IPS-20b (cell line): ENCODE measurements around the gene ACCSL.

Source experiments
- H3K27ac ChIP-seq: one replicate; pipeline ENCODE4 v1.5.1; 2013; ENCODE audit warnings: low read length
- H3K27me3 ChIP-seq: 2 replicates; pipeline ENCODE4 v1.6.1; 2013; ENCODE audit warnings: mild to moderate bottlenecking, low read length, inconsistent platforms; ENCODE audit not compliant: insufficient read depth
- H3K36me3 ChIP-seq: 2 replicates; pipeline ENCODE4 v1.6.1; 2013; ENCODE audit warnings: low read depth, mild to moderate bottlenecking, inconsistent platforms, low read length, moderate library complexity; ENCODE audit not compliant: insufficient read depth
- H3K4me1 ChIP-seq: 2 replicates; pipeline ENCODE4 v1.6.1; 2013; ENCODE audit warnings: mild to moderate bottlenecking, control low read depth, inconsistent platforms, low read length, moderate library complexity; ENCODE audit not compliant: insufficient read depth
- H3K4me3 ChIP-seq: 2 replicates; pipeline ENCODE4 v1.5.1; 2013; ENCODE audit warnings: mild to moderate bottlenecking, low read length, inconsistent platforms
- H3K9ac ChIP-seq: 2 replicates; pipeline ENCODE4 v1.6.1; 2013; ENCODE audit warnings: low read depth, mild to moderate bottlenecking, inconsistent platforms, low read length, moderate library complexity
- H3K9me3 ChIP-seq: 2 replicates; pipeline ENCODE4 v1.6.1; 2013; ENCODE audit warnings: mild to moderate bottlenecking, low read depth, low read length, inconsistent platforms; ENCODE audit not compliant: insufficient read depth

Gene ACCSL

DNA sequence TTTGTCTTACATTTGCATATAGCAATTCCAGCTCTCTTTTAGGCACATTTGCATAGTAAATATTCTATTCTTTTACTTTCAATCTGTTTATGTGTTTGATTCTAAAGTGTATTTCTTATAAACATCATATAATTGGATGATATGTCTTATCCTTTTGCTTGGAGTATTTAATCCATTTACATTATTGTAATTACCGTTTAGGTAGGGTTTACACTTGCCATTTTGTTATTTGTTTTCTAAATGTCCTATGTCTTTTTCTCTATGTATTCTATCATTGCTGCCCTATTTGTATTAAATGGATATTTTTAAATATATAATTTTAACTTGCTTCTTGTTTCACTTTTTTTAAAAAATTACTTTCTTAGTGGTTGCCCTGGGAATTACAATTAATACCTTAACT is 22.8 kb upstream of the ACCSL start:
- peaks cover 6% of the 10 kb centered on the region for H3K9me3 ChIP-seq
- peaks cover under 1% of the 10 kb centered on the region; the same call in 1 of the 2 replicates for H3K4me1 ChIP-seq
- H3K27ac ChIP-seq, result no peak overlapping the region

DNA sequence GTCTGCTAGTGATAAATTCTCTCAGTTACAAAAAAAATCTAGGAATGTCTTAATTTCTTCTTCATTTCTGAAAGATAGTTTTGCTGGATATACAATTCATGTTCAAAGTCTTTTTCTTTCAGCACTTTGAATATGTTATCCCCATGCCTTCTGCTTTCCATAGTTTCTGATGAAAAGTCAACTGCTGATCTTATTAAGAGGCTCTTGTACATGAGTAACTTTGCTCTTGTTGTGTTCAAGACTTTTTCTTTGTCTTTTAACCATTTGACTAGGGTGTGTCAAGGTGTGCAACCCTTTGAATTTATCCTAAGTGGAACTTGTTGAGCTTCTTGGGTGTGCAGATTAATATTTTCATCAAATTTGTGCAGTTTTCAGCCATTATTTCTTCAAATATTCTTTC is 22.1 kb upstream of the ACCSL start:
- peaks cover 7% of the 10 kb centered on the region; the same call in 1 of the 2 replicates for H3K4me1 ChIP-seq
- peaks cover 6% of the 10 kb centered on the region for H3K9me3 ChIP-seq
- H3K27me3 ChIP-seq, result no peaks in the 10 kb centered on the region
- H3K36me3 ChIP-seq, result no peaks in the 10 kb centered on the region
- no peak overlapping the region for H3K4me3 ChIP-seq
- no peak overlapping the region for H3K27ac ChIP-seq
- no peak overlapping the region for H3K9ac ChIP-seq

More for the DNA sequence above, 22.8 kb upstream of the ACCSL start:
- Histone ChIP-seq H3K27me3 (no peaks in the 10 kb centered on the region), H3K36me3 (no peaks in the 10 kb centered on the region), H3K4me3 (no peak overlapping the region), H3K9ac (no peak overlapping the region)

DNA sequence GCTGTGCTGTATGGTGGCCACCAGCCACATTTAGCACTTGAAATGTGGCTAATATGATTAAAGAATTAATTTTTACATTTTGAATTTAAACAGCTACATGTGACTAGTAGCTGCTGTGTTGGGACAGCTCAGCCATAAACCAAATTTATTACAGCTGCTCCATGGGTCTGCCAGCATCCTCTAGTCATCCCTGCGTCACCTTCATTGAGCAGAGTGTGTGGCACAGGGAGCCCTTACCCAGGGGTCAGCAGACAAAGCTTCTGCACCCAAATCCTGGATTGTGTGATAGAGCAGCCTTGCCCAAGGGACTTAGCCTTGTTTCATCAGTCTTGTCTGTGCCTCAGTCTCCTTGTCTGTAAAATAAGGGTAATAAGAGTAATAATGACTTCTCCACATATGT is 19.4 kb upstream of the ACCSL start:
- Histone ChIP-seq H3K9ac (no peak overlapping the region), H3K4me1 (peaks cover 7% of the 10 kb centered on the region; the same call in 1 of the 2 replicates), H3K27ac (no peak overlapping the region), H3K36me3 (no peaks in the 10 kb centered on the region), H3K9me3 (no peaks in the 10 kb centered on the region), H3K27me3 (no peaks in the 10 kb centered on the region), H3K4me3 (no peak overlapping the region)

DNA sequence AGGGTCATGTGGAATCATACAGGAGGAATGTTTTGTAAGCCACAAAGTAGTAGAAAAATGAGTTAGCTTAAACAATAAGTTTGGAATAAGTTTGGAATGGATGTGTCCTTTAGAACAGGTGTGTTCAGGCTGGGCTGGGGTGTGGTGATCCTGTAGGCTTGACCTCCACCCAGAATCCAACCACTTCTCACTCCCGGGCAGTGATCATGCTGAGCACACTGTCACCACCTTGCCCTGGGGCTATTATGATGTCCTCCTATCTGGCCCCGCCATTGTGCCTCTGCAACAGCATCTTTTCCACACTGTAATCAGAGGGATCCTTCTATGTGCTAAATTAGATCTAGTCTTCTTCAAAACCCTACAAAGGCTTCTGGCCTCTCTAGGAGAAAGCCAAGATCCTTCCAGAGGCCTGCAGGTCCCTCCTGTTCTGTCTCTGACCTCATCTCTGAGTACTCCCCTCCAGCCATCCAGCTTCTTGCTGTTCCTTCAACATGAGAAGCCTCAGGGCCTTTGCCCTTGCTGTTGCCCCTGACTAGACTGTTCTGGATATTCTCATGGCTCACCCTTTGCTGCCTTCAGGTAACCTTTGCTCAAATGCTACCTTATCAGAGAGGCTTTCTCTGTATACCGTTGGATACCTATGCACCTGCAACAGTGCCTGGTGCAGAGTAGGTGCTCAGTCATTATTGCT is 18.8 kb upstream of the ACCSL start:
- Histone ChIP-seq H3K27me3 (no peaks in the 10 kb centered on the region), H3K4me3 (no peak overlapping the region), H3K9me3 (no peaks in the 10 kb centered on the region), H3K9ac (no peak overlapping the region), H3K36me3 (no peaks in the 10 kb centered on the region), H3K4me1 (peaks cover 7% of the 10 kb centered on the region; the same call in 1 of the 2 replicates), H3K27ac (no peak overlapping the region)

DNA sequence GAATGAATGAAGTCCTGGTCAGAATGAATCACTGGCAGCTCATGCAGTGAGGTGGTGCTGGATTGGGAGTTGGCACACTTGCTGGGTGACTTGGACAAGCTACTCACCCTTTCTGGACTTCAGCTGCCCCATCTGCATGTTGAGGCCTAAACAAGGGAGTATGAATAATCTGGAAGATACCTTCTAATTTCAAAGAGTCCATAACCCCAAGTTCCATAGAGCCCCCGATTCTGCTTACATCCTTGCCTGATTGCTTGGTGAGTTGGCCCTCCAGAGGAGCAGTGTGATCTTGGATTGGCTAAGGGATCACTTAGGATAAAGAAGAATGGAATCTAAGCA is 18.3 kb upstream of the ACCSL start:
- no peaks in the 10 kb centered on the region for H3K27me3 ChIP-seq
- no peaks in the 10 kb centered on the region for H3K9me3 ChIP-seq
- H3K4me3 ChIP-seq, result no peak overlapping the region
- H3K27ac ChIP-seq, result no peak overlapping the region
- H3K9ac ChIP-seq, result no peak overlapping the region
- no peaks in the 10 kb centered on the region for H3K36me3 ChIP-seq
- peaks cover 7% of the 10 kb centered on the region; the same call in 1 of the 2 replicates for H3K4me1 ChIP-seq

DNA sequence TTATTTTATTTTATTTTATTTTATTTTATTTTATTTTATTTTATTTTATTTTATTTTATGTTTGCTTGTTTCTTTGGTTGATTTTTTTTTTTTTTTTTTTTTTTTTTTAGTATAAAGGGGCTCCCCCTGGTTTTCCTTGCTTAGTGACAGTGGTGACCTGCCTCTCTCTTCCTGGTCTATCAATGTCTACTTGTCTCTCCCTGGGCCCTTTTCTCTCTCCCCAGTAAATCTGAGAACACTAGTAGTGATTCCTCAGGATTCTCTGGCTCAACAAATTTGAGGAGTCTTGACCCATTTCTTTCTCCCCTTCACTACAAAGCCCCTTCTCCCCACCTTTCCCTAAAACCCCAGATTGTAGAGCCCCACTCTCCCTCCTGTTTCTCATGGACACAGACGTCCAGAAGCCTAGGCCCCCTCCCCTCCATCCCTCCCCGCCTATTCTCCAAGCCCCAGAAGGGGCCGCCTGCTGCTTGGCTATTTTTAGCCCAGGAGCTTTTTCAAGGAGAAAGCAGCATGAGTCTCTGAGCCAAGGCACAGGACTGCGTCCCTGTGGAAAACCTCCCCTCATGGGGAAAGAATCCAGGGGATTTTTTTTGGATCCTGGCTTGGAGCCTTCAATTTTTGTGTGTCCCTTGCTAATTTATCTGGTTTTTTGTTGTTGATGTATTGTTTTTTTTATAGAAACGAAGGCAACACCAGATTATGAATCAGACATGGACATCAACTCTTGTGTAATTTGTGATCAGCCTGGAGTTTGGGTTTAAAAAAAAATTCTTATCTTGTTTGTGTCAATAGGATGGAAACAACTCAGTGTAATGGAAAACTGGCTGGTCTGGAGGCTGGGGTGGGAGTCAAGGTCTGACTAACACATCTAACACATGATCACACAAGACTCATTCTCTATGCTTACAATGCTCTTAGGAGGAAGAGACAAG is 17.5 kb upstream of the ACCSL start:
- Histone ChIP-seq H3K4me3 (peak overlapping the region; percentile 35; the same call in 1 of the 2 replicates), H3K36me3 (no peaks in the 10 kb centered on the region), H3K27ac (no peak overlapping the region), H3K4me1 (peaks cover 7% of the 10 kb centered on the region; the same call in 1 of the 2 replicates), H3K27me3 (no peaks in the 10 kb centered on the region), H3K9ac (no peak overlapping the region), H3K9me3 (no peaks in the 10 kb centered on the region)

DNA sequence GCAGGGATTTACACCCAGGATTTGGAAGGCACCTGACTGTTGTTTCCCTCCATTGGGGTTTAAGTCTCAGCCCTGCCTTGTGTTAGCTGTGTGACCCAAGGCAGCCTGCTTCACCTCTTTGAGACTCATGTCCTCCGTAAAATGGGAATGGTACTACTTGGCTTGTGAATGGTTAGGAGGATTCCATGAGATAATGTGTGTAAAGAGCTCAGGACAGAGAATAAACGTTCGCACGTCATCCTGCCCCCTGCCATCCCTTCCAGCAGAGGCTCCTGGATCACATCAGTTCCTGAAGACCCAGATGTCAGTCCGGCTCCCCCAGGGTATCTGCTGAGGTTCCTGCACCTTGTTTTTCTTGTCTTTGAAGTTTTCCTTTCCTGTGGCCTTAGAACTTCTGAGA is 16.8 kb upstream of the ACCSL start:
- no peak overlapping the region for H3K27ac ChIP-seq
- H3K9ac ChIP-seq, result no peak overlapping the region
- H3K9me3 ChIP-seq, result no peaks in the 10 kb centered on the region
- H3K4me1 ChIP-seq, result peaks cover 7% of the 10 kb centered on the region; the same call in 1 of the 2 replicates
- no peaks in the 10 kb centered on the region for H3K27me3 ChIP-seq
- H3K36me3 ChIP-seq, result no peaks in the 10 kb centered on the region
- H3K4me3 ChIP-seq, result no peak overlapping the region

DNA sequence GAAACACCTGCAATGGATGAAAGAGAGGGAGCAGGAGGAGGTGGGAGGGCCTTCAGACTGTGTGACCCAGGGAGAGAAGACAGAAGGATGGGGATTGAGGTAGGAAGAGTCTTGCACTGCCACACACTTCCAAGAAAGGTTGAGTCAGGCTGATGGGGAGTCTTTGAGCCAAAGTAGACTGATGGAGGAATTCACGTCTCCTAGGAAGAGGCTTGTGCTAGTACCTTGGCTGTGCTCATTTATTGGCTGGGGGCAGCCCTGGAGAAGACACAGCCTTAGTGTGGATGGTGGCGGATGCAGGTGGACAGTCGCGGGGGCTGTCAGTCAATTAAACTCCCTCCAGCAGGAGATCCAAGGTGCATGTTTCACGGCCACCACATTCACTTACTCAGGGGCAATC is 16.2 kb upstream of the ACCSL start:
- H3K4me1 ChIP-seq, result peaks cover 7% of the 10 kb centered on the region; the same call in 1 of the 2 replicates
- H3K36me3 ChIP-seq, result no peaks in the 10 kb centered on the region
- no peaks in the 10 kb centered on the region for H3K9me3 ChIP-seq
- no peak overlapping the region for H3K9ac ChIP-seq
- no peak overlapping the region for H3K27ac ChIP-seq
- no peaks in the 10 kb centered on the region for H3K27me3 ChIP-seq
- no peak overlapping the region for H3K4me3 ChIP-seq

DNA sequence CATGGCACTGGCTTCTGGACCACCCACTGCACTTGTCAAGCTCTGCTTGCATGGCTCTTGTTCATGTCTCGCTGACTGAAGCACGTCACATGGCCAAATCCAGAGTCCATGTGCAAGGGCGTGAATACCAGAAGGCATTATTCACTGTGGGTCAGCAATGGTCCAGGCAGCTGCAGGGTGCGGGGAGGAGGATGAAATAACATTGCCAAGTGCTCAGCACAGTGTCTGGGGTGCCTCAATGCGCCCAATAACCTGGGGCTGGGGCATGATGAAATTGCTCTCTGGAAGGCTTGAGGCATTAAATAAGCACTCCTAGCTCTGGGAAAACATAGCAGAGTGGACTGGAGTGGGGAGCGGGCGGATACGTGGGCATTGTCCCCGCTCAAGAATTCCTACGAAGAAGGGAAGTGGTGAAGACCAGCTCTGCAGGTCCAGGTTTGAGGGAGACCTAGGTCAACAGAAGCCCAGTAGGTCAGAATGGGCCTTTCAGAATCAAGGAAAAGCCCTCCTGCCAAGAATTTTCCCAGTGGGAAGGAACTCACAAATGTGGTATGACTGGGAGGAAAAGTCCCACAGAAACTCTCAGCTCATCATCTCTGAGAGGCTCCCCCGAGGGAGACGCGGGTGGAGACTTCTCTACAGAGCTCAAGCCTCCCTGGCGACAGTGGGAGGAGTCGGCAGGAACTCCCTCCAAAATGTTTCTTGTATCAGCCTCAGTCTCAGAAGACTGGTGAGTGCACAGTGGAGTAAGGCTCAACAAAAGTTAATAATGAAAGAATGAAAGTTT is 15.3 kb upstream of the ACCSL start:
- H3K4me3 ChIP-seq, result no peak overlapping the region
- H3K4me1 ChIP-seq, result peaks cover 10% of the 10 kb centered on the region; the same call in 1 of the 2 replicates
- H3K27me3 ChIP-seq, result no peaks in the 10 kb centered on the region
- H3K9ac ChIP-seq, result no peak overlapping the region
- no peaks in the 10 kb centered on the region for H3K36me3 ChIP-seq
- no peak overlapping the region for H3K27ac ChIP-seq
- H3K9me3 ChIP-seq, result no peaks in the 10 kb centered on the region

DNA sequence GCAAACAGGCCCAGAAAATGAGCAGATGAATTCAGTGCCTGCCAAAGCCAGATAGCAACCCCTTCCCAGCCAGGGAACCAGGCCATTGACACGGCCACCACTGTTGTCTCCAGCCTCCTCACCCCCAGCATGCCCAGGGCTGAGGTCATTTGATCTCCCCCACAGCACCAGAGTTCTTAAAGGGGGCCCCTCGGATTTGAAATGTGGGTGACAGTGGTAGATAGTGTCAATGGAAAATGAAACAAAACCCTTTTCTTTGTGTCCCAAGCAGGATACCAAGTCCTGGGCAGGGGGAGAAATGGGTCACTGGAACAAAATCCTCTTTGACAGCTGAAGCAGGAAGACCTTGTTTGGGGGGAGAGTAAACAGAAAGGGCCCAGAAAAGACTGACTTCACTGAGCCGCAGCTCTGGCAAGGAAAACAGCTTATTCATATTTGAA is 14.3 kb upstream of the ACCSL start:
- H3K36me3 ChIP-seq, result no peaks in the 10 kb centered on the region
- H3K9me3 ChIP-seq, result no peaks in the 10 kb centered on the region
- H3K27ac ChIP-seq, result no peak overlapping the region
- no peaks in the 10 kb centered on the region for H3K27me3 ChIP-seq
- H3K4me1 ChIP-seq, result peaks cover 10% of the 10 kb centered on the region; the same call in 1 of the 2 replicates
- no peak overlapping the region for H3K9ac ChIP-seq
- H3K4me3 ChIP-seq, result no peak overlapping the region

DNA sequence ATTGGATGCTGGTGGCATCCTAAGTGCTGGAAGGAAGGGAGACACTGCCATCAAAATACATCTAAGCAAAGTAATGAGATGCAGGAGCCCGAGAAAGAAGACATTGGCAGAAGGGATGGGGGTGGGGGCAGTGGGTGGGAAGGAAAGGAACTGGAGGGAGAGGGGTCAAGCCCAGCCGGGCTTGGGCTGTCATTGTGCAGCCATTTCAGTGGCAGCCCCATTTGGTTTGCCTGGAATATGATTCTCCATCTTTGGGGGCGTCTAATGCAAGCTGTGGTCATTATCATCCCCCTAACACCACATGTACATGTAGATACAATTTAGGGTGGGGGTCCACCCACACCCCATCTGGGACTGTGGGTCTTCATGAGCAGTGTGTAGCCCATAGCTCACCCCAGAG is 13.9 kb upstream of the ACCSL start:
- Histone ChIP-seq H3K9me3 (no peaks in the 10 kb centered on the region), H3K9ac (no peak overlapping the region), H3K4me1 (peaks cover 10% of the 10 kb centered on the region; the same call in 1 of the 2 replicates), H3K27ac (no peak overlapping the region), H3K4me3 (no peak overlapping the region), H3K27me3 (no peaks in the 10 kb centered on the region), H3K36me3 (no peaks in the 10 kb centered on the region)
